Activated CD4-positive, alpha-beta memory T cell treated with anti-CD3 and anti-CD28 coated beads, Interleukin-2, amount 10 ng/mL, durations not matched to agents 7 days and 5 days (primary cell): Measurements from ENCODE around the gene APOC4. TPM values are rescaled to one million over a fixed set of nuclear protein-coding genes. Genes with fewer than 3 reads are reported as not detected.

ENCODE experiments used
- CTCF ChIA-PET: fragments of 350-600 bp; sonication (Branson Sonifier 250); formaldehyde crosslinking; loops from one replicate; lab custom pipeline; 2021; ENCODE audit warnings: antibody characterized with exemption, inconsistent platforms; lab: Charles Lee
- POLR2A ChIA-PET: fragments of 350-600 bp; sonication (Branson Sonifier 250); formaldehyde crosslinking; loops from one replicate; lab custom pipeline; 2021; ENCODE audit warnings: antibody characterized with exemption; lab: Charles Lee
- DNase-seq: peaks from one replicate; pipeline ENCODE4 v3.0.0-alpha.2; 2020
- H3K27ac Mint-ChIP-seq: one replicate; pipeline ENCODE4 v1.8.0; 2021; ENCODE audit warnings: mild to moderate bottlenecking, mixed read lengths
- H3K27me3 Mint-ChIP-seq: one replicate; pipeline ENCODE4 v1.8.0; 2021; ENCODE audit warnings: mixed read lengths
- H3K36me3 Mint-ChIP-seq: one replicate; pipeline ENCODE4 v1.8.0; 2021; ENCODE audit warnings: low read depth, mixed read lengths
- H3K4me1 Mint-ChIP-seq: one replicate; pipeline ENCODE4 v1.8.0; 2021; ENCODE audit warnings: mixed read lengths
- H3K4me3 Mint-ChIP-seq: one replicate; pipeline ENCODE4 v1.8.0; 2021; ENCODE audit warnings: mild to moderate bottlenecking, mixed read lengths
- H3K9me3 Mint-ChIP-seq: one replicate; pipeline ENCODE4 v1.8.0; 2021; ENCODE audit warnings: mixed read lengths
- total RNA-seq, 2 experiments: library from RNA; stranded (reverse); gene quantifications; one replicate each; pipeline ENCODE4 v1.2.3, GENCODE V29; 2021

Gene APOC4
- total RNA-seq, 2 experiments from 2014 or later = not detected

- no peak for DNase-seq
- H3K27me3 Mint-ChIP-seq = no peaks in the 10 kb centered on the region
- H3K27ac Mint-ChIP-seq = no peak overlapping the region
- ChIA-PET POLR2A (no interaction called here), CTCF (no interaction called here)
- peaks cover 2% of the 10 kb centered on the region for H3K4me1 Mint-ChIP-seq
- no peaks in the 10 kb centered on the region for H3K9me3 Mint-ChIP-seq
- H3K36me3 Mint-ChIP-seq = peaks cover 23% of the 10 kb centered on the region
- H3K4me3 Mint-ChIP-seq = no peak overlapping the region
Observed at GRCh38 chr19:44972802-44973201, 30.8 kb downstream of the APOC4 start.

DNA sequence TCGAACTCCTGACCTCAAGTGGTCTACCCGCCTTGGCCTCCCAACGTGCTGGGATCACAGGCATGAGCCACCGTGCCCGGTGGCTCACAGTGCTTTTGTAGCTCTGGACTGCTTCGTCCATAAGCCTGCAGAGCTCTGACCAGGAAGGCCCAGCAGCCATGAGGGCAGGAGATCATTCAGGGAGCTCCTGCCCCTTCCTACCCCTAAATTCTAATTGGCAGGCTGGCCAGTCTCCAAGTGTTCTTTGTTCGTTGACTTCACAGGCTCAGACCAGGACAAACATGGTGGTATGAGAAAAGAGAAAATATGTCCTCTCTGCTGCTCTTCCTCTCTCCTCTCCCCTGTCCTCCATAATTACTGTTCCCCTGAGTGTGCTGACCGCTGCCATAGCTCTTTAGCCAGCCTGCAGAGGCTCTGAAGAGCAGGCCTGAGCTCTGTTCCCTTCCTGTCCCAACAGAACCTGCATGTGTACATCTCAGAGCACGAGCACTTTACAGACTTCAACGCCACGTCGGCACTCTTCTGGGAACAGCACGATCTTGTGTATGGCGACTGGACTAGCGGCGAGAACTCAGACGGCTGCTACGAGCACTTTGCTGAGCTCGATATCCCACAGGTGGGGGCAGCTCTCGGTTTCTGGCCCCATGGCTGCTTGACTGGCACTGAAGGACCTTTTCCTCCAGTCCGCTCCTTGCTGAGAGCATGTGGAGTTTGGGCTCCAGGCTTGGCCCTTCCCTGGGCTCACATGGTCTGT lies 32.1 kb downstream of the APOC4 start:
- no peak for DNase-seq
- Mint-ChIP-seq H3K4me1 (peaks cover 2% of the 10 kb centered on the region), H3K27ac (no peak overlapping the region), H3K27me3 (no peaks in the 10 kb centered on the region), H3K9me3 (no peaks in the 10 kb centered on the region), H3K36me3 (peaks cover 26% of the 10 kb centered on the region), H3K4me3 (no peak overlapping the region)
- ChIA-PET CTCF (interaction anchor here (0.8 kb wide), 1 partner anchor 9 kb away, joined by 3 read pairs; no protein-coding TSS in a partner anchor), POLR2A (no interaction called here)

- POLR2A ChIA-PET = no interaction called here
- CTCF ChIA-PET = interaction anchor here (0.8 kb wide), 1 partner anchor 8 kb away, joined by 3 read pairs; no protein-coding TSS in a partner anchor
Observed at GRCh38 chr19:44974857-44975256, 32.8 kb downstream of the APOC4 start.

DNA sequence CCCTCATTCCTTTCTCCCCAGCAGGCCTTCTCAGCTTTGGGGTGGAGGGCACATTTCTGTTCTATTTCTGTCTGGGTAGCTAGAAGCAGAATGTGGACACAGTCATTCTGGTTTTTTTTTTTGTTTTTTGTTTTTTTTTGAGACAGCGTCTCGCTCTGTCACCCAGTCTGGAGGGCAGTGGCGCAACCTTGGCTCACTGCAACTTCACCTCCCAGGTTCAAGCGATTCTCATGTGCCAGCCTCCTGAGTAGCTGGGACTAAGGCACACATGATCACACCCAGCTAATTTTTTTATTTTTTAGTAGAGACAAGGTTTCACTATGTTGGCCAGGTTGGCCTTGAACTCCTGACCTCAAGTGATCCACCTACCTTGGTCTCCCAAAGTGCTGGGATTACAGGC lies 33.4 kb downstream of the APOC4 start:
- Mint-ChIP-seq H3K27ac (no peak overlapping the region), H3K4me1 (no peaks in the 10 kb centered on the region), H3K36me3 (peaks cover 30% of the 10 kb centered on the region), H3K4me3 (no peak overlapping the region), H3K27me3 (no peaks in the 10 kb centered on the region), H3K9me3 (no peaks in the 10 kb centered on the region)
- ChIA-PET POLR2A (no interaction called here), CTCF (no interaction called here)
- DNase-seq = no peak

More at GRCh38 chr19:44974857-44975256, 32.8 kb downstream of the APOC4 start:
- H3K4me1 Mint-ChIP-seq = peaks cover 1% of the 10 kb centered on the region
- no peaks in the 10 kb centered on the region for H3K27me3 Mint-ChIP-seq
- H3K4me3 Mint-ChIP-seq = no peak overlapping the region
- H3K27ac Mint-ChIP-seq = no peak overlapping the region
- H3K9me3 Mint-ChIP-seq = no peaks in the 10 kb centered on the region
- no peak for DNase-seq
- peaks cover 28% of the 10 kb centered on the region for H3K36me3 Mint-ChIP-seq

GRCh38 chr19:44984005-44984404 lies 42.0 kb downstream of the APOC4 start:
- Mint-ChIP-seq H3K27me3 (no peaks in the 10 kb centered on the region), H3K4me3 (no peak overlapping the region), H3K27ac (no peak overlapping the region), H3K9me3 (no peaks in the 10 kb centered on the region), H3K36me3 (peaks cover 22% of the 10 kb centered on the region), H3K4me1 (no peaks in the 10 kb centered on the region)
- POLR2A ChIA-PET = no interaction called here
- CTCF ChIA-PET = no interaction called here
- no peak for DNase-seq

DNA sequence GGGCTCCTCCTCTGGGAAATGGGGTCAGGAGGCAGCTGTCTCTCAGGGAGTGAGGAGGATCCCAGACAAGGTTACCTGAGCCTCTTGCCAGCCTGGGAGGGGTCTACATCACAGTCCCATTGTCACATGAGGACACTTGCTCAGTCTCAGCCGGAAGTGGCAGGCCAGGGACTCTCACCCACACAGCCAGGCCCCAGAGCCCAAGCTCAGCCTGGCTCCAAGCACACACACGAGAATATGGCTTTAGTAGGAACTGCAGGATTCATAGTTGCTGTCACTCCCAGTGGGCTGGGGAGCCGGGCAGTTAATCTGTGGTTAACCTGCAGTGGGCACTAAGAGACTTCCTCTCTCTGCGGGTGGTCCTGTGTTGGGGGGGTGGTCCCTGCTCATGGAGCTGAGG lies 43.4 kb downstream of the APOC4 start:
- peaks cover 17% of the 10 kb centered on the region for H3K36me3 Mint-ChIP-seq
- ChIA-PET CTCF (no interaction called here), POLR2A (interaction anchor here (0.9 to 2.1 kb wide), 2 partner anchors 16 to 74 kb away, joined by 3 to 7 read pairs; partner anchors contain the start of gene RELB)
- no peaks in the 10 kb centered on the region for H3K27me3 Mint-ChIP-seq
- no peak for DNase-seq
- H3K9me3 Mint-ChIP-seq = no peaks in the 10 kb centered on the region
- H3K4me1 Mint-ChIP-seq = no peaks in the 10 kb centered on the region
- H3K27ac Mint-ChIP-seq = no peak overlapping the region
- no peak overlapping the region for H3K4me3 Mint-ChIP-seq

DNA sequence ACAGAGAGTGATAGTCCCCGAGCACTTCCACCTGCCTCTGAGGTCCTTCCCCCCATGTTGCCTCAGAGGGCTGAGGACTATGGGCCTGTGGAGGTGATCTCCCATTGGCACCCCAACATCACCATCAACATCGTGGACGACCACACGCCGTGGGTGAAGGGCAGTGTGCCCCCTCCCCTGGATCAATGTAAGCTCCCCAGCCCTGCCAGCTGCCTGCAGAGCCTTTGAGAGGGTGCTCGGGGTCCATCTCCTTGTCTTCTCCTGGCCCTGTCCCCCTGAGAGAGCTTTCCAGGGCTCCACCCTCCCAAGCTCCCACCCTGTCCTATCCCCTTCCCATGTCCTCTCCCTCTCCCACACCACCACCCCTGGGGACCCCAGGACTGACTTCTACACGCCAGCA lies 44.4 kb downstream of the APOC4 start:
- H3K27me3 Mint-ChIP-seq = no peaks in the 10 kb centered on the region
- DNase-seq = no peak
- peaks cover 18% of the 10 kb centered on the region for H3K36me3 Mint-ChIP-seq
- no peaks in the 10 kb centered on the region for H3K4me1 Mint-ChIP-seq
- no peak overlapping the region for H3K4me3 Mint-ChIP-seq
- POLR2A ChIA-PET = interaction anchor here (1.0 to 2.1 kb wide), 2 partner anchors 15 to 53 kb away, joined by 4 to 7 read pairs; partner anchors contain the start of gene RELB
- no peak overlapping the region for H3K27ac Mint-ChIP-seq
- CTCF ChIA-PET = no interaction called here
- H3K9me3 Mint-ChIP-seq = no peaks in the 10 kb centered on the region

GRCh38 chr19:44987148-44987675 lies 45.2 kb downstream of the APOC4 start:
- CTCF ChIA-PET = no interaction called here
- no peaks in the 10 kb centered on the region for H3K9me3 Mint-ChIP-seq
- no peak overlapping the region for H3K27ac Mint-ChIP-seq
- POLR2A ChIA-PET = interaction anchor here (1.0 to 2.1 kb wide), 2 partner anchors 14 to 52 kb away, joined by 4 to 7 read pairs; partner anchors contain the start of gene RELB
- peaks cover 26% of the 10 kb centered on the region for H3K36me3 Mint-ChIP-seq
- no peak for DNase-seq
- no peaks in the 10 kb centered on the region for H3K27me3 Mint-ChIP-seq
- H3K4me1 Mint-ChIP-seq = no peaks in the 10 kb centered on the region
- H3K4me3 Mint-ChIP-seq = no peak overlapping the region

DNA sequence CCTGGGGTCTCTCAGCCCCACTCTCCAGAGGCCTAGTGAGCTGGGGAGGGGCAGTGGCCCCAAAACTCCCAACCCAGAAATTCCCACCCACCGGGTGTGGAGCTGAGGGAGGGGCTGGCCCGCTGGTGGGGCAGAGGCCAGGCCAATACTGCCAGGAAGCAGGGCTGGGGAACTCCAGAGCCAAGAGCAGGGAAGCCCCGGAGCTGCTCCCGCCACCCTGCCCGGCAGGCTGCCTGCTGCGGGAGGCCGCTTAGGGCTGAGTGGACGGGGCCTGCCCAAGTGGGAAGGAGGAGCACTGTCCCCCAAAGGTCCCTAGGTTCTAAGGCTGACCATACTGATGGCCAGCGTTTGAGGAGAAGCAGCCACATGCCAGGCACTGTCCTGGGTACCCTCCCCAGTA lies 46.2 kb downstream of the APOC4 start:
- H3K27me3 Mint-ChIP-seq = no peaks in the 10 kb centered on the region
- no peak for DNase-seq
- POLR2A ChIA-PET = interaction anchor here (1.6 kb wide), 1 partner anchor 12 kb away, joined by 4 read pairs; no protein-coding TSS in a partner anchor
- no peak overlapping the region for H3K4me3 Mint-ChIP-seq
- CTCF ChIA-PET = interaction anchor here (1.1 to 2.7 kb wide), 4 partner anchors 14 to 350 kb away, joined by 3 to 13 read pairs (median 4); no protein-coding TSS in a partner anchor
- H3K27ac Mint-ChIP-seq = no peak overlapping the region
- peaks cover 26% of the 10 kb centered on the region for H3K36me3 Mint-ChIP-seq
- no peaks in the 10 kb centered on the region for H3K9me3 Mint-ChIP-seq
- no peaks in the 10 kb centered on the region for H3K4me1 Mint-ChIP-seq

- Mint-ChIP-seq H3K36me3 (peaks cover 26% of the 10 kb centered on the region), H3K27ac (no peak overlapping the region), H3K4me3 (no peak overlapping the region), H3K4me1 (no peaks in the 10 kb centered on the region), H3K27me3 (no peaks in the 10 kb centered on the region), H3K9me3 (no peaks in the 10 kb centered on the region)
- ChIA-PET CTCF (interaction anchor here (0.6 to 2.7 kb wide), 7 partner anchors 11 to 905 kb away, joined by 3 to 13 read pairs (median 4); no protein-coding TSS in a partner anchor), POLR2A (interaction anchor here (0.9 to 1.6 kb wide), 4 partner anchors 12 to 28 kb away, joined by 3 to 6 read pairs (median 4); no protein-coding TSS in a partner anchor)
- DNase-seq = peak; percentile 71
Observed at GRCh38 chr19:44988896-44989556, 47.0 kb downstream of the APOC4 start.

GRCh38 chr19:44990459-44990858 lies 48.4 kb downstream of the APOC4 start:
- ChIA-PET CTCF (interaction anchor here (1.8 to 2.7 kb wide), 2 partner anchors 10 to 69 kb away, joined by 5 to 13 read pairs; no protein-coding TSS in a partner anchor), POLR2A (interaction anchor here (1.2 kb wide), 1 partner anchor 26 kb away, joined by 4 read pairs; no protein-coding TSS in a partner anchor)
- H3K4me1 Mint-ChIP-seq = no peaks in the 10 kb centered on the region
- no peak for DNase-seq
- H3K27ac Mint-ChIP-seq = no peak overlapping the region
- no peak overlapping the region for H3K4me3 Mint-ChIP-seq
- no peaks in the 10 kb centered on the region for H3K9me3 Mint-ChIP-seq
- H3K36me3 Mint-ChIP-seq = peaks cover 26% of the 10 kb centered on the region
- no peaks in the 10 kb centered on the region for H3K27me3 Mint-ChIP-seq

- Mint-ChIP-seq H3K4me1 (no peaks in the 10 kb centered on the region), H3K9me3 (no peaks in the 10 kb centered on the region), H3K27ac (no peak overlapping the region), H3K27me3 (no peaks in the 10 kb centered on the region), H3K36me3 (peaks cover 26% of the 10 kb centered on the region), H3K4me3 (no peak overlapping the region)
- ChIA-PET POLR2A (no interaction called here), CTCF (no interaction called here)
- DNase-seq = no peak
Observed at GRCh38 chr19:44990966-44991365, 48.9 kb downstream of the APOC4 start.
